ENCODE data around the gene BICD1.

DNA sequence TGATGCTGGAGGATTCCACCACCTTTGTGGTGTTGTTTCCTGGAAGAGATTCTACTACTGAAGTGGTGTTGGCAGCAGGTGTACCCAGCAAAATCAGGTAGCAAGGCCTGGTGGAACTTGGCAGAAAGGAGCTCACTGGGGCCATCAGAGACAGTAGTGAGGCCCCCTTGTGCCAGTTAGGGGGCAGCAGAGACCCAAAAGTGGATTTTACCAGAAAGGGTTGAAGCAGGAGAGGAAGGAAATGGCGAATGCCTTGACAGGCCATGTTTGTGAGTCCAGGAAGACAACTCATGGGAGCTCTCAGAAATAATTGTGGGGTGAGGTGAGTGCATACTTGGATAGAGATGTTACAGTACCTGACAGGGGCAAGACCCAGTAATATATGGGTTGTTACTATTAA is 155.0 kb downstream of the BICD1 start:
- no peak for TF ChIP-seq GABPA (IDR thresholded peaks at IDR 0.05; ENCODE audit: low read depth)
- TF ChIP-seq, protein P1, sequence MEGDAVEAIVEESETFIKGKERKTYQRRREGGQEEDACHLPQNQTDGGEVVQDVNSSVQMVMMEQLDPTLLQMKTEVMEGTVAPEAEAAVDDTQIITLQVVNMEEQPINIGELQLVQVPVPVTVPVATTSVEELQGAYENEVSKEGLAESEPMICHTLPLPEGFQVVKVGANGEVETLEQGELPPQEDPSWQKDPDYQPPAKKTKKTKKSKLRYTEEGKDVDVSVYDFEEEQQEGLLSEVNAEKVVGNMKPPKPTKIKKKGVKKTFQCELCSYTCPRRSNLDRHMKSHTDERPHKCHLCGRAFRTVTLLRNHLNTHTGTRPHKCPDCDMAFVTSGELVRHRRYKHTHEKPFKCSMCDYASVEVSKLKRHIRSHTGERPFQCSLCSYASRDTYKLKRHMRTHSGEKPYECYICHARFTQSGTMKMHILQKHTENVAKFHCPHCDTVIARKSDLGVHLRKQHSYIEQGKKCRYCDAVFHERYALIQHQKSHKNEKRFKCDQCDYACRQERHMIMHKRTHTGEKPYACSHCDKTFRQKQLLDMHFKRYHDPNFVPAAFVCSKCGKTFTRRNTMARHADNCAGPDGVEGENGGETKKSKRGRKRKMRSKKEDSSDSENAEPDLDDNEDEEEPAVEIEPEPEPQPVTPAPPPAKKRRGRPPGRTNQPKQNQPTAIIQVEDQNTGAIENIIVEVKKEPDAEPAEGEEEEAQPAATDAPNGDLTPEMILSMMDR (IDR thresholded peaks at IDR 0.05; ENCODE audit: insufficient read depth, low read length): no peak

All from HL-60 (cell line).